Activated CD4-positive, CD25-positive, alpha-beta regulatory T cell treated with anti-CD3 and anti-CD28 coated beads, Interleukin-2, amount 50 U/mL, for 72 hours (primary cell): ENCODE results near the gene PRR5L.
"Not testable (repeated sequence)": the region's sequence is repeated elsewhere in the genome, so short reads cannot be mapped to it uniquely, and the experiment has no call there.

ENCODE experiments used
- DNase-seq: peaks from one replicate; pipeline ENCODE4 v3.0.0; 2021

The PRR5L gene

GRCh38 chr11:36281850-36282249 is 14.2 kb upstream of the PRR5L start:
- no peak for DNase-seq

DNA sequence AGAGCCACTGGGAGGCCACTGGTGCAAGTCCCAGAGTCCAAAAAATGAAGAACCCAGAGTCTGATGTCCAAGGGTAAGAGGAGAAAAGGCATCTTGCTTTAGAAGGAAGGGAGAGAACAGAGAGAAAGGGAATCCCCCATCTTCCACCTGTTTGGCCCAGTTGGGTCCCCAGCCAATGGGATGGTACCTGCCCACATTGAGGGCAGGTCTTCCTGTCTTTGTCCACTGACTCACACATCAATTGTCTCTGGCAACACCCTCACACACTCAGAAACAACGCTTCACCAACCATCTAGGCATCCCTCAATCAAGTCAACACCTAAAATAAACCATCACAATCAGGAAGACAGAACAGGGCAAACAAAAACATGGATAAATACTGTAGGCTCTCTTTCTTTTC is 13.2 kb upstream of the PRR5L start:
- DNase-seq, result no peak

DNA sequence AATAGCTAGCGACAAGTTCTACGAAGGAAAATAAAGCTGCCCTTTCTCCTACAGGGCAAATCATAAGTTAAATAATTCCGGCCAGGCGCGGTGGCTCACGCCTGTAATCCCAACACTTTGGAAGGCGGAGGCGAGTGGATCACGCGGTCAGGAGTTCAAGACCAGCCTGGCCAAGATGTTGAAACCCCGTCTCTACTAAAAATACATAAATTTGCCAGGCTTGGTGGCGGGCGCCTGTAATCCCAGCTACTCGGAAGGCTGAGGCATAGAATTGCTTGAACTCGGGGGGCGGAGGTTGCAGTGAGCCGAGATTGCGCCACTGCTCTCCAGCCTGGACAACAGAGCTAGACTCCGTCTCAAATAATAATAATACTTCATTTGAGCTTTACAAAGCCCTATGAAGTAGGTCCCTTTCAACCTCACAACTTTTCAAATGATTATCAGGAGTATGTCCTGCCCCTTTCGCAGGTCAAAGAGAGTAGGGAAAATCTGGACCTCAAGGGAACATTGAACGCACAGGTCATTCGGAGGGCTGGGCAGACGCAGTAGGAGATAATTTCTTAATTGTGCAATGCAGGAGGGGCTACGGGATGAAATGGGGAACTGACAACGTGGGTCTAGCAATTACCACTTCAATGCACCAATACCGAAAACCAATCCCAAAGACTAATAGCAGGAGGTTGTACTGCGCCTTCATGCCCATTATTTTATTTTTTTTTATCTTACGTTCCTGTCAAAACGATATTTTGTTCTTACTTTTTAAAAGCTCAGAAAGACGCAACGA is 7.5 kb upstream of the PRR5L start:
- no peak for DNase-seq

DNA sequence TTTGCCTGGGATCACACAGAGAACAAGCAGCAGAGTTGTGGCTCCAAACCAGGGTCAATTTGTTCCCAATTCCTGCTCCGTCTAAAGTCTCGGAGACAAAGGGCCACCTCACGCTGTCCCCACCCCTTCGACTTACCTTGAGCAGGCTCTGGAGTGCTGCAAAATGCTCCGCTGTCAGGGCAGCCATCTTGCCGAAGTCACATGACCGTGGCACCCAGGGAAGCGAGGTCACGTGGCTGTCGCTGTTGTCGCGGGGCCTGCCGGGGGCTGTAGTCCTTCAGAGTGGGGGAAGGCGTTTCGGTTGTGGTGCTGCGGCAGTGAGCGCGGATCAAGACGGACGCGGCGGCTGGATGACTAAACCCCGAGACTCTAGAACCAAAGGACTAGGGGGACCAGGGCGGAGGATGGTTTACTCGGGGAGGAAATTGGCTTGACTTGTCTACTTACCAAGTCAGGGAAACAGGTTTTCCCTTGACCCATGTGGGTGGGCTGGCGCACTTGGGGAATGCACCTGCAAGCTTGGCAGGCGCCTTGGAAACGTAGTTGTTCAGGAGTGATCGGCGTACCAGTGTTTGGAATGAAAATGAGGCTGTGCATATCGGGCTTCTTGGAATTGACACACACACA is 6.7 kb upstream of the PRR5L start, which contains the start of gene COMMD9:
TSS of gene COMMD9 (minus strand) at position 199 of the 627 bp plus-strand sequence. CDS start at position 187, 12 bp downstream.
- peak; percentile 91 for DNase-seq

DNA sequence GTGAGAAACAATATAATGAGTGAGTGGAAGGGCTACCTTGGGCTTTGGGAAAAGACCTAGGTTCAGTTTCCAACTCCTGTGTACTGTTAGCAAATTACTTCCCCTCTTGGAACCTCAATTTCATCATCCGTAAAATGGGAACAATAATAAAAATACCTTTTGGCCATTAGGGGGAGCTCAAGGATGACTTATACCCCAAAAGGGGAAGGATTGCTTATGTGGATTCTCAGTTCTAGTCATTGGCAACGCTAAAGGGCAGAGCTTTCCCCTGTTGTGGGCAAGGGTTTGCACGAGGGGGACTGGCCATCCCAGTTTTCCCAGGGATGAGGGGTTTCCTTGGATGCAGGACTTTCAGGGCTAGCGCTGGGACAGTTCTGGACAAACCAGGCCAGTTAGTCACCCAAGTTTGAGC is 3.8 kb upstream of the PRR5L start:
- no peak for DNase-seq

DNA sequence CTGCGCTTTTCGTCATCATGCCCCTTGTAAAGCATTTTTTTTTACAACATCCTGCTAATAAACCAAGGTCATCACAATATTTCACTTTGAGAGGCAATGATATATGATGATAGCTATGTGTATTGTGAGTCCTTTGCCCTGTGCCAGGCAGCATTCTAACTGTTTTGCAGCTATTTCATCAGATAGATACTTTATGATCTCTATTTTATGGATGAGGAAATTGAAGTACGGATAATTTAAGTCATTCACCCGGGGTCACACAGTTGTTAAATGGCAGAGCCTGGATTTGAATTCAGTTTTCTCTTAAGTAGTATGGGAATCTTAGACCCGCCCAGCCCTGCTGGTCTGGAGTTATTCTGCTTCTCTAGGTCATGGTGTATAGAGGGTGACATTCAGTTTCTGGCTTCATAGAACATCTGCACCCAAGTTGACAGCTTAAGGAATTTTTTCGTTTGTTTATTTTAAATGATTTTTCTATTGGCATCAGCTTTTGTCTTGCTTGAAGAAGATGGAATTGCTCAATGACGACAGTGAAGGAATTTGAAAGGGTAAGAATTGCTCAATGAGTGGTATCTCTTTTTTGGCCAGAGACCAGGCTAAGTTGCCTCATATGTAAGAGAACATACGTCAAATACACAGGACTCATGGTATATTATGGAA is 926 bp downstream of the PRR5L start:
- DNase-seq, result no peak

DNA sequence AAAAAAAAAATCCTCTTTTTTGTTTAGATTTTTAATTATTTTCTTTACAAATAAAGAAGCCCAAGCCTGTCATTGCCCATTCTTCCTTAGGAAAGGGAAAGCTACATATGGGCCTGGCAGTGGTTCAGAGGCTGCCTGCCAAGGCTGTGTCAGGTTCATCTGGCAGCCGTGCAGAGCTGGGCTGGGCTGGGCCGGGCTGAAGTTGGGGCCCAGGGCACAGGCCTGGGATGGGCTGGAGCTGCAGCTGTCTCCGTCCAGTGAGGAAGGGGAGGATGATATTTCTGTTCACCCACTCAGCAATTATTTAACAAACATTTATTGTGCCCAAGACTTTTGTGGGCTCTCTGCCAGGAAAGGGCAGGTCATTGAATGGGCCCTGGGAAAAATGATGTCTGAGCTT is 4.6 kb downstream of the PRR5L start:
- DNase-seq, result no peak

- DNase-seq, result no peak
Observed at GRCh38 chr11:36304351-36304750, 8.3 kb downstream of the PRR5L start.

- no peak for DNase-seq
Observed at GRCh38 chr11:36305047-36305446, 9.0 kb downstream of the PRR5L start.

DNA sequence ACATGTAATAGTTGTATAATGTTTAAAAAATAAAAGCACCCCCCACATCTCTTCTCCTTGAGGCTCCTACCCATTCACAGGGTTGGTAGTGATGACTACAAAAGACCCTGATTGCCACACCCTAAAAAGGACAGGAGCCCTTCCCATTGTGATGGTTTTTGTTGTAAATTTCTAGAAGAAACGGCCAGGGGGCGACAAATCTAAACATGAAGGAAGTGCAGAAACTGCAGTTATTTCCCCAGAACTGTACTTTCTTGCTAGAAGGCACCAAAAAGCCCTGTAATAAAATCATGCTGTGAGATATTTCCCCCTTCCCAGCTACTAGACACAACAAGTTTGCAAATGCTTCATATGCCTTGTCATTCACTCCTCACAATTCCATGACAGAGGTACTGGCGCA is 10.8 kb downstream of the PRR5L start:
- no peak for DNase-seq

DNA sequence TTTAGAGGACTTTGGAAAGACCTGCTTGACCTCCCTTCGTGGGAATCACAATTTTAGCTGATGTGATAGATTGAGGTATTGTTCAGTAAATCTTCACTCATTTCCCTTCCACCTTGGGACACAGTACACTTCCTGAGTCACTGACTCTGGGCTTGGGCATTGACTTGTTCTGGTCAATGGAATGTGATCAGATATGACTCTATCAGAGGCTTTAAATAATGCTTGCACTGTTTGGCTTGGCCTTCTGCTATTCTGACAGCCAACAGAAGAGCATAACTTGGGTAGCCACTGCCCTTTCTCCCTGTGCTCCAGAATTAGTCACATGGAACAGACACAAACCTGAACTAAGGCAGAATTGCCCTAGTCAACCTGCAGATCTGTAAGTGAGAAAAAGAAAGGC is 12.5 kb downstream of the PRR5L start:
- no peak for DNase-seq

DNA sequence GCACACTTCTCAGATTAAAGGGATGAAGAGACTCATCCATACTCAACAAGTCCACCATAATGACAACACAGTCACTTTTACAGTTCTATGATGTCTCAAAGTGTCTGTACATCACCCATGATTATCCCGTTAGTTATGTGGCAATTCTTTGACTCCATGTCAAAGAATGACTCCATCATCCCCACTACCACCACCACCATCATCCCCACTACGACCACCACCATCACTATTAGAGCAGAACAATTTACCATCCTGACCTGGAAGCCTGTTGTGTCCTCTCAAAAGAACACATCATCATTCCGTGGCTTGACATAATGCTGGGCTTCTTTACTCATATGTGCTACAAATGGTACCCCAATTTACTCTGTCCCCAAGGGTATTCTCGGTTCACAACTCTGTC is 13.7 kb downstream of the PRR5L start:
- DNase-seq, result no peak

- no peak for DNase-seq
Observed at GRCh38 chr11:36311926-36312595, 16.0 kb downstream of the PRR5L start.

DNA sequence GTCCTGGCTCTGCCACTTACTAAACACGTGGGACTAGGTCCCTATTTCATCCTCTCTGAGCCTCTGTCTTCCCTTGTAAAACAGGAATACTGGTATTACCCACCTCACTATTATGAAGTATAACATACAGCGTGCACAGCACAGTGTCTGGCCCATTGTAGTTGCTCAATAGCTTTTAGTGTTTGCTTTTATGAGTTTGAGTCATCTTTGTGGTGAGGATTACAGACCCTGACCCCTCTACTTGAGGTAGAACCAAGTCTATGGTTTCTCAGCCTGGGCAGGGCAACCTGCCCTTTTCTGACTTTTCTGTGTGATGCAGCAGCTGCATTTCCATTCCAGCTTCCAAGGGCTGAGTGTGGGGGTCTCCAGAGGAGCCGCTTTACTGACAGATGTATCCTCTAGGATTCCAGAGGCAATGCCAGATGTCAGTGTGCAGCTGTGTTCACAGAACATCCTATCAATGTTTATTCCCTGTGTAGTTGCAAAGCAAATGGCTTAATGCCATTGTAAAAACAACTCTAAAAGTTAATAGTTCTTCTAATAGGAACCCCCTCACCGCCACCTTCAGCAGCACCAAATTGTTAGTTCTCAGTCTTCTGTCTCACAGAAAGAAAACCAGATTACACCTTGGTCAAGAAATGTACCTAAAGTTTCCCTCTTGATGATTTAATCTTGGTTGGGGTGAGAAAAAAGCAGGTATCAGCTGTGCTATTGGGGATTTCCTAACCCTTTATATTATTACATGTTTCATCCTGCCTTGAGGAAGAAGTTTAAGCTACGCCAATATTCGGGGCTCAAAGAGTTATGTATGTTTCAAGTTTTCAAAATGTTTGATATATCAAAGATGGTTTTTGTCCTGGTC is 16.8 kb downstream of the PRR5L start:
- DNase-seq, result no peak

- no peak for DNase-seq
Observed at GRCh38 chr11:36313750-36314433, 17.8 kb downstream of the PRR5L start.

GRCh38 chr11:36314434-36314767 is 18.3 kb downstream of the PRR5L start:
- DNase-seq, result no peak

DNA sequence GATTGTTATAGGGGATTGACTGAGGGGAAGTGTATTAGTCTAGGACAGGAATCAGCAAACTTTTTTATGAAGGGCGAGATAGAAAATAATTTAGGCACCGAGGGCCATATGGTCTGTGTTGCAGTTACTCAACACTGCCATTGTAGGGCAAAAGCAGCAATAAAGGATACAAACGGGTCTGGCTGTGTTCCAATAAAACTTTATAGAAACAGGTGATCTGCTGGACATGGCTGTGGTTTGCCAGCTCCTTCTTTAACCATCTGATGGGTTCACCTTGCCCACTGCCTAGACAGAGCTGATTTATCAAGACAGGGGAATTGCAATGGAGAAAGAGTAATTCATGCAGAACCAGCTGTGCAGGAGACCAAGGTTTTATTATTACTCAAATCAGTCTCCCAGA is 20.0 kb downstream of the PRR5L start:
- DNase-seq, result no peak

GRCh38 chr11:36317992-36318391 is 21.9 kb downstream of the PRR5L start:
- DNase-seq, result no peak

DNA sequence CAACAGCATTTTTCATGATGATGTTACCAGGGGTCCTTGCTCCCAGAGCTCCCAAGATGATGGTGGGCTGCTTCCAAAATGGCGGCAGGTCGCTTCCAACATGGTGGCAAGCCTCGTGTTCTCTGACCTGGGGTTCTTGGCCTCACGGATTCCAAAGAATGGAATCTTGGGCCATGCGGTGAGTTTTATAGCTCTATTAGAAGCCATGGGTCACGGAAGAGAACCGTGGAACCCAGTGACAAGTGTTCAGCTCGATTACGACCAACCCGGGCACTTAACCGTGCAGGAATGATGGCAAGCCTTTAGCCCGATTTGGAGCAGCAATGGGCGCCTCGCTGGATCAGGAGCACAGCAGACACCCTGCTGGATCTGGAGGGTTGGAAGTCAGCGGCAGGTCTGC is 28.9 kb downstream of the PRR5L start:
- DNase-seq, result not testable (repeated sequence)

DNA sequence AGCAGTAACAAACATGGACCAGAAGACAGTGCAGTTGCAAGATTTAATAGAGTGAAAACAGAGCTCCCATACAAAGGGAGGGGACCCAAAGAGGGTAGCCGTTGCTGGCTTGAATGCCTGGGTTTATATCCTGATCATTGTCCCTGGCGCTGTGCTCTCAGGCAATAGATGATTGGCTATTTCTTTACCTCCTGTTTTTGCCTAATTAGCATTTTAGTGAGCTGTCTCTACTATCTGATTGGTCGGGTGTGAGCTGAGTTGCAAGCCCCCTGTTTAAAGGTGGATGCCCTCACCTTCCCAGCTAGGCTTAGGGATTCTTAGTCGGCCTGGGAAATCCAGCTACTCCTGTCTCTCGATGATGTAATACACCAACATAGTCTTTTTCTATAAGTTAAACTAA is 29.3 kb downstream of the PRR5L start:
- not testable (repeated sequence) for DNase-seq

- no peak for DNase-seq
Observed at GRCh38 chr11:36326524-36327419, 30.7 kb downstream of the PRR5L start.
